Renal pelvis (tissue), 4 donors: Measurements from ENCODE around the gene BRSK2. TPM values are rescaled to one million over a fixed set of nuclear protein-coding genes. Genes with fewer than 3 reads are reported as not detected.

Source experiments
- DNase-seq: peaks from one replicate; pipeline ENCODE4 v3.0.0-alpha.2; 2013
- polyA plus RNA-seq, 3 donors: library from polyadenylated mRNA; unstranded; fragments of 120-200 nt; gene quantifications; one replicate each; pipeline ENCODE4 v1.2.1, GENCODE V29; 2013; ENCODE audit not compliant: insufficient read length in 3 of 3

Gene BRSK2
- polyA plus RNA-seq, 3 donors: 0.98 to 1.2 (median 1.1) TPM

- no peak for DNase-seq
These were observed 46.2 kb downstream of the BRSK2 start for GRCh38 chr11:1435820-1436467.

GRCh38 chr11:1436468-1437039 is 46.8 kb downstream of the BRSK2 start:
- DNase-seq: no peak

DNA sequence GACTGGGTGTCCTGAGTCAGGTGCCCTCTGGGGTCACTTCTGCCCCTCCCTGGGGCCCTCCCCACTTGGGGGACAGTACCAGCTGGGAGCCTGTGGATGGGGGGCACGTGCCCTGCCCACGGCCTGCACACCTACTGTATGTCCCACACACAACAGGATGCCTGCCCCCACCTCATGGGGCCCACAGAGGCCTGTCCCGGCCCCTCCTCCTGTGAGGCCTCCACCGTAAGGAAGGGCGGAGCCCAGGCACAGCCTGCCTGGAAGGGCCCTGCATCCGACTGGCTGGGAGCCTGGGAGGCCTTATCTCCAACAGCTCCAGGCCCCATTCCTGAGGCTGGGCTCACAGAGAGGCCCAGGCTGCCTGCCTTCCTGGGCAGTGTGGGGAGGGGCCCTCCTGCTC is 47.8 kb downstream of the BRSK2 start:
- DNase-seq: no peak

- DNase-seq: no peak
These were observed 48.7 kb downstream of the BRSK2 start for GRCh38 chr11:1438261-1438966.

GRCh38 chr11:1438967-1439330 is 49.2 kb downstream of the BRSK2 start:
- no peak for DNase-seq

- no peak for DNase-seq
These were observed 49.6 kb downstream of the BRSK2 start for GRCh38 chr11:1439341-1439740.

GRCh38 chr11:1440066-1440465 is 50.3 kb downstream of the BRSK2 start:
- DNase-seq: no peak

GRCh38 chr11:1440496-1440895 is 50.8 kb downstream of the BRSK2 start:
- no peak for DNase-seq

DNA sequence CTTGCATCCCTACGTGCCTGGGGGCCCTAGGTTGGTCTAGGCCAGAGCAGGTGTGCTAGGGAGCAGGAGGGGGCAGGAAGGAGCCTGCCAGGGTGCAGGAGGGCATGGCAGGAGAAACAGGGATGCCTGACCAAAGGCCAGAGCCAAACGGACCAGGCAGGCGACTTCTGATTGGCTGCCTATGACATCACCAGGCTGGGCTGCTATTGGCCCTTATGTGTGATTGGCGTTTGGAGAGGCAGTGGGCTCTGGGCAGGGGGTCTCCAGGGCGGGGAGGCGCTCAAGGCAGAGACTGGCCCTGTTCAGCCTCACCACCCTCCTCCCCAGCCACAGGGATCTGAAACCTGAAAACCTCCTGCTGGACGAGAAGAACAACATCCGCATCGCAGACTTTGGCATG is 52.4 kb downstream of the BRSK2 start:
- DNase-seq: no peak

GRCh38 chr11:1442807-1443366 is 53.2 kb downstream of the BRSK2 start:
- no peak for DNase-seq

GRCh38 chr11:1443737-1444136 is 54.0 kb downstream of the BRSK2 start:
- DNase-seq: no peak

GRCh38 chr11:1444321-1444720 is 54.6 kb downstream of the BRSK2 start:
- no peak for DNase-seq

DNA sequence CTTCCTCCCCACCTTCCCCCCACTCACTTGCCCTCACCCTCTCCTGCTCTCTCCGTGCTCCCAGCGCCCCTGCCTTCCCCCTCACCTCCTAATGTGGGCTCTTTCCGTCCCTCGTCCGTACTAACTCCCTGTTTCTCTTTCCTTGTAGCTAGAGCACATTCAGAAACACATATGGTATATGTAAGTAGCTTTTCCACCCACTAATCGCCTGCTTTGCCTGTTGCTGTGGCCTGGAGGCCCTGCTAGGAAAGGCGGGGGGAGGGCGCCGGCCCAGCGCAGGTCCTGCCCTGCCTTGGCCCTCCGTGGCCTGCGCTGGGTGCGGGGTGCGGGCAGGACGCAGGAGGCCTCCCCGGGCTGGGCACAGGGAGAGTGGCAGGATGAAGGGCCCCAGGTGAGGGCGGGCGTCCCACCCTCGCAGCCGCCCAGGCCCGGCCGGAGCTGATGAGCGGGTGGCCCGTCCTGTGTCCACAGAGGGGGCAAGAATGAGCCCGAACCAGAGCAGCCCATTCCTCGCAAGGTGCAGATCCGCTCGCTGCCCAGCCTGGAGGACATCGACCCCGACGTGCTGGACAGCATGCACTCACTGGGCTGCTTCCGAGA is 55.2 kb downstream of the BRSK2 start:
- DNase-seq: no peak

DNA sequence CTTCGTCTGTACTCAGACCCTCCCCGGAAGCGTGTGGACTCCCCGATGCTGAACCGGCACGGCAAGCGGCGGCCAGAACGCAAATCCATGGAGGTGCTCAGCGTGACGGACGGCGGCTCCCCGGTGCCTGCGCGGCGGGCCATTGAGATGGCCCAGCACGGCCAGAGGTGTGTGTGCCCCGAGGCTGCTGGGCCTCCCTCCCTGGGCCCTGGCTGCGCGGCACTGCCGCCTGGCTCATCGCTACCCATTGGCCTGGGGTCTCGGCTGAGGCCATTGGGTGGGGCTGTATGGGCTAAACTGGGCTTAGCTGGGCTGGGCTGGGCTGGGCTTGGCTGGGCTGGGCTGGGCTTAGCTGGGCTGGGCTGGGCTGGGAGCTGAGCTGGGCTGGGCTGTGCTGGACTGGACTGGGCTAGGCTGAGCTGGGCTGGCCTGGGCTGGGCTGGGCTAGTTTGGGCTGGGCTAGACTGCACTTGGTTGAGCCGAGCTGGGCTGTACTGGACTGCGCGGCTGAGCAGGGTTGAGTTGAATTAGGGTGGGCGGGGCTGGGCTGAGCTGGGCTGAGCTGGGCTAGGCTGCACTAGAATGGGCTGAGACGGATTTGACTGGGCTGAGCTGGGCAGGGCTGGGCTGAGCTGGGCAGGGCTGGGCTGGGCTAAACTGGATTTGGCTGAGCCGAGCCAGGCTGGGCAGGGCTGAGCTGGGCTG is 56.2 kb downstream of the BRSK2 start:
- DNase-seq: no peak

- no peak for DNase-seq
These were observed 56.9 kb downstream of the BRSK2 start for GRCh38 chr11:1446623-1447022.

DNA sequence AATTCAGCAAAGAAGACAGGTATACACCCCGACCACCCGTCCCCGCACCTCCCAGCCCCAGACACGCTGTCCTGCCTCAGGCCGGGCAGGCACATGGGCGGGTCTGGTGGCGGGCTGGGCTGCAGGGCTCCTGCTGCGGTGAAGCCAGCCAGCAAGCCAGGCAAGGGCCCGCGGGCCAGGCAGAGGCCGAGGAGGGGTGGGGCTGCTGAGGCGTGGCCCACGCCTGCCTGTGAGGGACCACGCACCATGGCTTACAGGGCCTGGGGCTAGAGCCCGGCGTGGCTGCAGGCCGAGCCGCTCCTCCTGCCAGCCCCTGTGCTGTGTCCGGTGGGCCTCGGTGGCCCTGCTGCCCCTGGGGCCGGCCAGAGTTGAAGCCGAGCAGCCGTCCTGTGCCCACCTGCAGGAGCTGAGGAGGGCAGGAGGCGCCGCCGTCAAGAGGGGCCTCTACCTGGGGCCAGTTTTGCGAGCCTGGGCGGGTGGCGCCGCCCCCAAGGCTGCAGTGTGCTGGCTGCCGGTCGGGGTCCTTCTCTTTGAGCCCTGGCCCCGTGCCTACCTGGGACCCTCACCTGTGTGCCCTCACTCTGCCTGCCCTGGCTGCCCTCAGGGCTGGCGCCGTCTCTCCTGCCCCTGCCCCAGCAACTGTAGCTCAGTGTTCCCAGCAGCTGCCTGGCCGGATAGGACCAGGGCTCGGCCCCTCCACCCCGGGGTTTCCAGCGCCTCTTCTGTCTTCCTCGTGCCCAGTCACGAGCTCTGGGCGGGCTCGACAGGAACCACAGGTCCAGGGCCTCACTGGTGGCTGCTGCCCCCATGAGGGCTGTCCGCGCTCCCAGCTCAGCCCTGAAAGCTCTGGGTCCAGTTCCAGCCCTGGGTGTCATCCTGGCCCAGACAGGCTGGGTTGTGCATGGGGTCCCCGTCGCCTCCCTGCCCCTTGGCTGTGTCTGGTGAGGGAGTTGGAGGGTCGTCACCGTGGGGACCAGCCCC is 58.4 kb downstream of the BRSK2 start:
- no peak for DNase-seq

- no peak for DNase-seq
These were observed 59.1 kb downstream of the BRSK2 start for GRCh38 chr11:1448882-1449281.

- no peak for DNase-seq
These were observed 59.9 kb downstream of the BRSK2 start for GRCh38 chr11:1449490-1450243.

GRCh38 chr11:1450344-1450875 is 60.7 kb downstream of the BRSK2 start:
- no peak for DNase-seq
